A549 (cell line): ENCODE measurements around the gene WDR82. TPM values are rescaled to one million over a fixed set of nuclear protein-coding genes. Genes with fewer than 3 reads are reported as not detected.

ENCODE experiments used
- ATAC-seq, 2 experiments: fragments of 200-7000 bp in 1 of 2; fragments of >200 bp in 1 of 2; cut with Nextera tagmentation in 1 of 2; cut with Tn5 transposase in 1 of 2; 3 replicates each; pipeline versions ENCODE4 v1.8.0 to v1.9.1; 2018 to 2020; ENCODE audit warnings: mild to moderate bottlenecking in 1 of 2, moderate library complexity in 1 of 2
- CTCF ChIA-PET: fragments of 300-600 bp; sonication (Branson Sonifier 250); formaldehyde crosslinking; extraction: SDS; loops from one replicate; lab custom pipeline; 2021; ENCODE audit warnings: antibody characterized with exemption, inconsistent platforms; lab: Yijun Ruan, JAX
- POLR2A ChIA-PET: fragments of 350-600 bp; formaldehyde crosslinking; extraction: SDS; loops from one replicate; lab custom pipeline; 2021; ENCODE audit warnings: antibody characterized with exemption, inconsistent platforms; lab: Yijun Ruan, JAX
- DNase-seq, 2 experiments: peaks; one replicate each; pipeline versions ENCODE4 v3.0.0 to v3.0.0-alpha.2; 2011 to 2016; ENCODE audit warnings: low read depth in 1 of 2, low spot score in 1 of 2
- FAIRE-seq: peaks from 2 replicates; lab custom pipeline; 2011; peaks lifted over from hg19 to GRCh38; lab: Jason Lieb, UNC
- H3K27ac ChIP-seq, 2 experiments: fragments of >200 bp; sonication (Bioruptor Twin); formaldehyde crosslinking; 3 replicates each; pipeline ENCODE4 v1.5.1; 2016 to 2017
- H3K4me1 ChIP-seq: fragments of >200 bp; sonication (Bioruptor Twin); formaldehyde crosslinking; 3 replicates; pipeline ENCODE4 v1.6.1; 2016
- H3K4me2 ChIP-seq: fragments of >200 bp; sonication (Bioruptor Twin); formaldehyde crosslinking; 3 replicates; pipeline ENCODE4 v1.6.1; 2016
- H3K4me3 ChIP-seq: fragments of >200 bp; sonication (Bioruptor Twin); formaldehyde crosslinking; 3 replicates; pipeline ENCODE4 v1.5.1; 2016
- H3K9me3 ChIP-seq: fragments of >200 bp; sonication (Bioruptor Twin); formaldehyde crosslinking; 3 replicates; pipeline ENCODE4 v1.6.1; 2016
- BHLHE40 ChIP-seq: IDR thresholded peaks from 2 replicates; pipeline ENCODE4 v1.6.1; 2012; ENCODE audit warnings: low read depth, low read length, inconsistent platforms
- CBX2 ChIP-seq: fragments of 200-600 bp; sonication (generic); IDR thresholded peaks from 2 replicates; pipeline ENCODE4 v1.6.1; 2016; ENCODE audit warnings: low read depth, mild to moderate bottlenecking, borderline replicate concordance
- CBX8 ChIP-seq: fragments of 200-600 bp; sonication (generic); IDR thresholded peaks from 2 replicates; pipeline ENCODE4 v1.6.1; 2016
- CHD2 ChIP-seq: fragments of 150-350 bp; IDR thresholded peaks from 2 replicates; pipeline ENCODE4 v1.6.1; 2014; ENCODE audit warnings: low read length; ENCODE audit not compliant: partially characterized antibody
- EHMT2 ChIP-seq: fragments of 200-600 bp; sonication (generic); IDR thresholded peaks from 2 replicates; pipeline ENCODE4 v1.6.1; 2016; ENCODE audit warnings: antibody characterized with exemption, low read depth, mild to moderate bottlenecking, moderate library complexity
- ESRRA ChIP-seq: fragments of 150-350 bp; IDR thresholded peaks from 2 replicates; pipeline ENCODE4 v1.6.1; 2014; ENCODE audit warnings: mild to moderate bottlenecking, low read length, borderline replicate concordance
- FOSL2 ChIP-seq, 2 experiments: fragments of 450-650 bp in 1 of 2; fragments of >200 bp in 1 of 2; sonication (Bioruptor Twin) in 1 of 2; formaldehyde crosslinking; IDR thresholded peaks; 2 replicates each; pipeline versions ENCODE4 v1.5.0 to v1.6.1; 2016 to 2020; ENCODE audit warnings: mild to moderate bottlenecking in 1 of 2, moderate library complexity in 1 of 2
- HEYL ChIP-seq: fragments of 250-450 bp; sonication (Bioruptor Pico); IDR thresholded peaks from 2 replicates; pipeline ENCODE4 v1.8.0; 2021; ENCODE audit warnings: mild to moderate bottlenecking, moderate library complexity
- HMGXB4 ChIP-seq: fragments of 250-450 bp; sonication (Bioruptor Pico); IDR thresholded peaks from 2 replicates; pipeline ENCODE4 v1.5.0; 2021; ENCODE audit warnings: mild to moderate bottlenecking, moderate library complexity, borderline replicate concordance
- HOXB5 ChIP-seq: fragments of 250-450 bp; sonication (Bioruptor Pico); IDR thresholded peaks from 2 replicates; pipeline ENCODE4 v1.5.0; 2020; ENCODE audit warnings: mild to moderate bottlenecking, moderate library complexity
- KDM1A ChIP-seq: fragments of 200-600 bp; sonication (generic); IDR thresholded peaks from 2 replicates; pipeline ENCODE4 v1.6.1; 2016; ENCODE audit warnings: low read depth, mild to moderate bottlenecking
- MAFK ChIP-seq: fragments of 450-650 bp; IDR thresholded peaks from 2 replicates; pipeline ENCODE4 v1.6.1; 2014; ENCODE audit not compliant: partially characterized antibody
- MYC ChIP-seq: IDR thresholded peaks from 2 replicates; pipeline ENCODE4 v1.6.1; 2012; ENCODE audit warnings: mild to moderate bottlenecking, inconsistent platforms, low read length, improper control_type of control experiment, borderline replicate concordance
- NFE2L2 ChIP-seq: fragments of 150-350 bp; conservative IDR thresholded peaks from 2 replicates; pipeline ENCODE4 v1.6.1; 2014; ENCODE audit warnings: low read length
- NR3C1 ChIP-seq: fragments of >200 bp; sonication (Bioruptor Twin); formaldehyde crosslinking; IDR thresholded peaks from 3 replicates; pipeline ENCODE4 v1.6.1; 2017
- POLR2A ChIP-seq: IDR thresholded peaks from 2 replicates; pipeline ENCODE4 v1.6.1; 2012; ENCODE audit warnings: mild to moderate bottlenecking, low read length
- RCOR1 ChIP-seq: fragments of 150-350 bp; IDR thresholded peaks from 2 replicates; pipeline ENCODE4 v1.6.1; 2014; ENCODE audit warnings: antibody characterized with exemption, low read length, low read depth
- RFX5 ChIP-seq: fragments of 450-650 bp; IDR thresholded peaks from 2 replicates; pipeline ENCODE4 v1.7.1; 2014; ENCODE audit warnings: antibody characterized with exemption, mild to moderate bottlenecking, moderate library complexity
- RNF2 ChIP-seq: fragments of 200-600 bp; sonication (generic); IDR thresholded peaks from 2 replicates; pipeline ENCODE4 v1.6.1; 2016; ENCODE audit warnings: low read depth, mild to moderate bottlenecking, antibody characterized with exemption, moderate library complexity, borderline replicate concordance
- SMC3 ChIP-seq: fragments of >200 bp; sonication (Bioruptor Twin); formaldehyde crosslinking; IDR thresholded peaks from 3 replicates; pipeline ENCODE4 v1.6.1; 2018; ENCODE audit warnings: inconsistent platforms
- SREBF2 ChIP-seq: fragments of 450-650 bp; IDR thresholded peaks from 2 replicates; pipeline ENCODE4 v1.6.1; 2014; ENCODE audit warnings: mild to moderate bottlenecking, moderate library complexity
- ZC3H11A ChIP-seq: fragments of 450-650 bp; IDR thresholded peaks from 2 replicates; pipeline ENCODE4 v1.6.1; 2014; ENCODE audit warnings: antibody characterized with exemption, mild to moderate bottlenecking
- WGBS: methylation state at CpG from one replicate; pipeline ENCODE4 v1.1.6; 2017; ENCODE audit errors: missing lambda C conversion rate; 5-methylcytosine and 5-hydroxymethylcytosine counted together
- polyA plus RNA-seq, 4 experiments: library from polyadenylated mRNA; depleted of rRNA in 3 of 4; stranded (reverse); fragments of >200 nt; fragmentation: RNase III in 1 of 4; extraction: RNeasy Plus Mini Kit Qiagen cat#74134 plus additional on column Dnase treatment in 1 of 4; gene quantifications; 2 replicates in 3 of 4; 3 replicates in 1 of 4; pipeline ENCODE4 v1.2.3, GENCODE V29; 2011 to 2017
- TF ChIP-seq, protein P1 (sequence below): IDR thresholded peaks from 2 replicates; pipeline ENCODE4 v1.6.1; 2012; ENCODE audit warnings: low read depth, borderline replicate concordance

Gene WDR82
- polyA plus RNA-seq, 2 of the 4 experiments (the other 2 are of a cell fraction): 50.6 to 52.7 TPM

DNA sequence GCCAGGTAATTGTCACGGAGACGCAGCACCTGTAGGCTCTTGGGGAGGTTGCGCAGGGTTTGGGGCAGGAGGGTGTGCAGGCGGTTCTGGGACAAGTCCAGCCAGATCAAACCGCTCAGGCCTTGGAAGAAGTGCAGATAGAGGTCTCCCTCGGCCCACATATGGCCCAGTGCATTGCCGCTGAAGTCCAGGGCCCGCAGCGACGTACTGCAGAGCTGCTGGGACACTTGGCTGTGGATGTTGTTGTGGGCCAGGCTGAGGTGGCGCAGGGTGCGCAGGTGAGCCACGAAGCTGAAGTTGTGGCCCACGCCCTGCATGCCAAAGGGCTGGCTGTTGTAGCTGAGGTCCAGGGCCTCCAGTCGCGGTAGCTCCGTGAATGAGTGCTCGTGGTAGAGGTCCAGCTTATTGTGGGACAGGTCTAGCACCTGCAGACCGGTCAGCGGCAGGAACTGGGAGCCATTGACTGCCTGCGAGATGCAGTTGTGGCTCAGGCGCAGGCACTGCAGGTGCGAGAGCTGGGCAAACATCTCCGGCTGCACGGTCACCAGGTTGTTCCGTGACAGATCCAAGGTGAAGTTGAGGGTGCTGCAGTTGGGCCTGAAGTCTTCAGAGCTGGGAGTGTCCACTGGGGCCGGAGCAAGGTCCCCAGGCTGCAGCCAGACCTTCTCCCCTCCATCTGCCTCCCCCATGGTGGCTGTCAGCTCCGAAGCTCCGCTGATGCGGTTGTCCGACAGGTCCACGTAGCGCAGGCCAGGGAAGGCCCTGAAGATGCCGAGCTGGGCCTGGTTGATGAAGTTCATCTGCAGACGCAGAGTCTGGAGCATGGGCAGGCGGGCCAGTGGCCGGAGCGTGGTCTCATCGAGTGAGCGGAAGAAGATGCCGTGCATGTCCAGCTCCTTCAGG lies 55.9 kb downstream of the WDR82 start (continued):
- no peak for TF ChIP-seq CBX8
- TF ChIP-seq EHMT2: no peak
- TF ChIP-seq, all 56 proteins: peak for 0

DNA sequence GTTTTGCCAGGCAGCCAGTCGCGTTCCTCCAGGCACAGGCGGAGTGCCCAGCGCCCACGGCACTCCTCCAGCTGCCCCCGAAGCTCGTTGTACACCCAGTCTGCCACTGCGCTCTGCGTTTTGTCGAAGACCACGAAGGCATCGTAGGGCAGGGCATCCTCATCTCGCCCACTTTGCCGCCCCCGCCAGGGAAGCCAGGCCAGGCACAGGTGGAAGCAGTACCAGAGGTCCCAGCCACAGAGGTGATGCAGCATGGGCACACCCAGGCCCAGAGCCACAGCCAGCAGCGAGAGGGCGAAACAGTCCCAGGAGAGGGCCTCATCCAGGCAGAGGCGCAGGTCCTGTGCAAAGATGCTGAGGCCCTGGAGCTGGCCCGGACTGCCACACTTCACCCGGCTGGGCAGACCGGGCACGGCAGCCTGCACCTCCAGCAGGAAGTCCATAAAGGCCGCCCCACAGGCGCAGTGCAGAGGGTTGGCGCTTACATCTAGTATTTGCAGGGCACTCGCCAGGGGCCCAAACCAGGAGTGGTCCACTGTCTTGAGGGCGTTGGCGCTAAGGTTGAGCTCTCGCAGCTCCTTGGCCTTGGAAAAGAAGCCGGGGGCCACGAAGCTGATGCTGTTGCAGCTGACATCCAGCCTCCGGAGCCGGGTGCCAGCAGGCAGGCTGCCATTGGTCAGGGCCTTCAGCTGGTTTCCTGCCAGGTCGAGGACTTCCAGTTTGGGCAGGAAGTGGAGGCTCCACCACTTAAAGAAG lies 56.7 kb downstream of the WDR82 start:
- POLR2A ChIA-PET: interaction anchor here (0.6 kb wide), 1 partner anchor 17 kb away, joined by 3 read pairs; the partner anchor contains the start of gene TWF2
- Histone ChIP-seq H3K4me3 (no peak overlapping the region), H3K27ac (no peak overlapping the region), H3K4me1 (peaks cover 8% of the 10 kb centered on the region; the same call in 2 of the 3 replicates), H3K9me3 (no peaks in the 10 kb centered on the region), H3K4me2 (no peak overlapping the region)
- CTCF ChIA-PET: interaction anchor here (0.6 to 12.2 kb wide), 15 partner anchors 12 to 220 kb away, joined by 3 to 198 read pairs (median 6); partner anchors contain the start of genes PPM1M and TWF2
- TF ChIP-seq NR3C1: no peak
- no peak for TF ChIP-seq CHD2
- TF ChIP-seq CBX2: no peak
- no peak for TF ChIP-seq RCOR1
- TF ChIP-seq, protein P1, sequence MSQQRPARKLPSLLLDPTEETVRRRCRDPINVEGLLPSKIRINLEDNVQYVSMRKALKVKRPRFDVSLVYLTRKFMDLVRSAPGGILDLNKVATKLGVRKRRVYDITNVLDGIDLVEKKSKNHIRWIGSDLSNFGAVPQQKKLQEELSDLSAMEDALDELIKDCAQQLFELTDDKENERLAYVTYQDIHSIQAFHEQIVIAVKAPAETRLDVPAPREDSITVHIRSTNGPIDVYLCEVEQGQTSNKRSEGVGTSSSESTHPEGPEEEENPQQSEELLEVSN: no peak
- no peak for TF ChIP-seq MYC
- TF ChIP-seq HOXB5: no peak
- no peak for TF ChIP-seq SMC3
- TF ChIP-seq POLR2A: no peak
- TF ChIP-seq BHLHE40: no peak
- TF ChIP-seq CBX8: no peak
- no peak for TF ChIP-seq HMGXB4 (CRISPR knock-in tag)
- no peak for TF ChIP-seq MAFK
- TF ChIP-seq ZC3H11A: no peak
- TF ChIP-seq ESRRA: no peak
- no peak for FAIRE-seq
- DNase-seq: no peak
- ATAC-seq: no peak
- WGBS: 30% methylated on average over 2 of the region's 34 CpGs

DNA sequence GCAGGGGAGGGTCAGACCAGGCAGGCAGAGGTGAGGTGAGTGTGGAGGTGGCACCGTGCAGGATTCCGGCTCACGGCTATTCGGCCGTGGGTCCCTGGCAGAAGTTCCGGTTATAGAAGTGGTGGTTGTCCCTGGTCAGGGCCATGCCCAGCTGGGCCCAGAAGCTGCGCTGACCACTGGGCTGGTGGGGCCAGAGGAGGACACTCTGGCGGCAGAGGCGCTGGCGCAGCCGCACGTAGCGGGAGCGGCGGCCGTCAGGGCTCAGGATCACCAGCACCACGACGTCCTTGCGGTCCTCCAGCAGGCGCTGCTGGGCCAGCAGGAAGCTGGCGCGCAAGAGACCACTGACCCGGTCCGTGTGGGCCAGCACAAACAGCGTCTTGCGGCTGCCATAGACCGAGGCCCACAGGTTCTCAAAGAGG lies 57.3 kb downstream of the WDR82 start:
- WGBS: 91% methylated on average over 14 of the region's 27 CpGs
- FAIRE-seq: no peak
- H3K4me3 ChIP-seq: no peak overlapping the region
- peaks cover 8% of the 10 kb centered on the region; the same call in 2 of the 3 replicates for H3K4me1 ChIP-seq
- no peak overlapping the region for H3K4me2 ChIP-seq
- CTCF ChIA-PET: interaction anchor here (0.6 to 12.2 kb wide), 36 partner anchors 13 to 219 kb away, joined by 3 to 198 read pairs (median 4); partner anchors contain the start of genes ALAS1, PPM1M, TWF2 and WDR82
- no peaks in the 10 kb centered on the region for H3K9me3 ChIP-seq
- DNase-seq: no peak
- POLR2A ChIA-PET: no interaction called here
- H3K27ac ChIP-seq: no peak overlapping the region
- ATAC-seq: no peak
- TF ChIP-seq MYC (no peak), RNF2 (no peak), ESRRA (no peak), NFE2L2 (no peak), HEYL (CRISPR knock-in tag) (no peak), KDM1A (no peak), HOXB5 (no peak), SREBF2 (no peak), RFX5 (no peak), FOSL2 (IDR thresholded peaks at IDR 0.05) (no peak), FOSL2 (CRISPR knock-in tag; IDR thresholded peaks at IDR 0.05) (no peak)
